ENCODE results near the gene SMOC1. TPM values are rescaled to one million over a fixed set of nuclear protein-coding genes. Genes with fewer than 3 reads are reported as not detected.

SMOC1 gene
- total RNA-seq, 1 experiment from 2014 or later, result 0.68 TPM

- no peak overlapping the region for H2AFZ ChIP-seq (ENCODE audit: low read length)
- no peaks in the 10 kb centered on the region for H3K79me2 ChIP-seq (ENCODE audit: insufficient read depth, low read length)
- H4K91ac ChIP-seq (ENCODE audit: insufficient read length, low read depth, low read length), result no peak overlapping the region
- no peaks in the 10 kb centered on the region for H4K20me1 ChIP-seq (ENCODE audit: control insufficient read depth, insufficient read depth, insufficient read length)
- H3K79me1 ChIP-seq (ENCODE audit: insufficient read depth, low read depth, low read length, poor library complexity, severe bottlenecking), result no peaks in the 10 kb centered on the region
- no peaks in the 10 kb centered on the region for H3K23me2 ChIP-seq (ENCODE audit: insufficient read length, low read depth, low read length, poor library complexity, severe bottlenecking)
- H3K27me3 Mint-ChIP-seq (ENCODE audit: low read depth), result peaks cover 2% of the 10 kb centered on the region
- H2BK120ac ChIP-seq (ENCODE audit: low read depth, low read length, poor library complexity, severe bottlenecking), result no peak overlapping the region
- no peak overlapping the region for H3K23ac ChIP-seq (ENCODE audit: insufficient read length, low read depth, low read length)
- H2BK5ac ChIP-seq (ENCODE audit: insufficient read length, low read length), result no peak overlapping the region
- H3K18ac ChIP-seq (ENCODE audit: insufficient read length, low read depth, low read length), result no peak overlapping the region
- H3K4me3 Mint-ChIP-seq, result no peak overlapping the region
- H3K4me1 ChIP-seq (ENCODE audit: insufficient read depth, low read length), result no peaks in the 10 kb centered on the region
- no peak overlapping the region for H3K56ac ChIP-seq (ENCODE audit: insufficient read length, low read depth, low read length)
- no peak overlapping the region; a peak in 1 of 7 replicates for H3K27ac Mint-ChIP-seq
- H2BK12ac ChIP-seq (ENCODE audit: insufficient read length, low read depth, low read length), result no peak overlapping the region
- no peaks in the 10 kb centered on the region for H3K9me3 Mint-ChIP-seq
- no peak overlapping the region for H2AK5ac ChIP-seq (ENCODE audit: insufficient read length, low read length)
- no peaks in the 10 kb centered on the region for H3K27me3 ChIP-seq (ENCODE audit: insufficient read depth, low read length)
- no CpG with 5 or more reads among the region's 1 CpG for WGBS (ENCODE audit: extremely low coverage, insufficient read length, low lambda C conversion rate)
- H4K5ac ChIP-seq (ENCODE audit: insufficient read length, low read depth, low read length), result no peak overlapping the region
- no peak overlapping the region for H3K9ac ChIP-seq (ENCODE audit: extremely low read depth, insufficient read length, low read length)
- peaks cover 4 to 11% of the 10 kb centered on the region in 2 experiments; a peak in 2 of 4 replicates for H3K4me1 Mint-ChIP-seq
- TF ChIP-seq CTCF (conservative IDR thresholded peaks at IDR 0.05), result no peak
- no peaks in the 10 kb centered on the region for H3K9me3 ChIP-seq (ENCODE audit: control insufficient read depth, low read depth, low read length)
- H3K4me2 ChIP-seq (ENCODE audit: insufficient read depth, insufficient read length, low read length), result no peak overlapping the region
- no peak for DNase-seq
- no peak overlapping the region for H3K27ac ChIP-seq (ENCODE audit: insufficient read length, low read depth, low read length)
- H3K4ac ChIP-seq (ENCODE audit: low read depth, low read length), result no peak overlapping the region
- H3K14ac ChIP-seq (ENCODE audit: insufficient read depth, low read length), result no peak overlapping the region
- no peak overlapping the region for H3T11ph ChIP-seq (ENCODE audit: low read length)
- H2BK15ac ChIP-seq (ENCODE audit: low read depth, low read length), result no peak overlapping the region
- H2BK20ac ChIP-seq (ENCODE audit: low read depth, low read length, poor library complexity, severe bottlenecking), result no peak overlapping the region
- no peak overlapping the region for H4K8ac ChIP-seq (replicated peaks; ENCODE audit: insufficient read length, low read depth, low read length)
- H3K36me3 Mint-ChIP-seq (ENCODE audit: insufficient read depth in 1 of 3, low read depth in 3 of 3), result peaks cover 0 to 2% (median 0%) of the 10 kb centered on the region in 3 experiments; a peak in 1 of 7 replicates
Observed at GRCh38 chr14:69973846-69974245, 94.6 kb downstream of the SMOC1 start.

Measured in H9 (cell line).